HepG2 (cell line): ENCODE results near the gene XRCC1. TPM values are rescaled to one million over a fixed set of nuclear protein-coding genes. Genes with fewer than 3 reads are reported as not detected.
A peak's percentile ranks its signal among the peaks of the same experiment; 100 is the strongest.

Experiments
- ARHGAP35 ChIP-seq: sonication (generic); formaldehyde crosslinking; IDR thresholded peaks from 2 replicates; pipeline ENCODE4 v1.9.0; 2022; ENCODE audit warnings: mild to moderate bottlenecking, inconsistent platforms, moderate library complexity, missing genetic modification reagents, borderline replicate concordance
- BCL6 ChIP-seq: IDR thresholded peaks from 2 replicates; pipeline ENCODE4 v1.6.1; 2016; ENCODE audit warnings: missing genetic modification reagents, missing compliant biosample characterization
- CBX5 ChIP-seq: sonication (generic); formaldehyde crosslinking; IDR thresholded peaks from 2 replicates; pipeline ENCODE4 v1.4.0; 2020; ENCODE audit warnings: missing genetic modification reagents, borderline replicate concordance
- CENPX ChIP-seq: sonication (generic); formaldehyde crosslinking; IDR thresholded peaks from 2 replicates; pipeline ENCODE4 v1.9.0; 2021; ENCODE audit warnings: mild to moderate bottlenecking, missing genetic modification reagents, moderate library complexity
- FOSL2 ChIP-seq: sonication (generic); formaldehyde crosslinking; IDR thresholded peaks from 2 replicates; pipeline ENCODE4 v1.4.0; 2020; ENCODE audit warnings: missing genetic modification reagents
- FOXC1 ChIP-seq: sonication (generic); formaldehyde crosslinking; IDR thresholded peaks from 2 replicates; pipeline ENCODE4 v1.8.0; 2022; ENCODE audit warnings: mild to moderate bottlenecking, missing genetic modification reagents, borderline replicate concordance
- IRF2 ChIP-seq: IDR thresholded peaks from 2 replicates; pipeline ENCODE4 v1.6.1; 2018; ENCODE audit warnings: missing genetic modification reagents, missing compliant biosample characterization
- JUNB ChIP-seq: sonication (generic); formaldehyde crosslinking; IDR thresholded peaks from 2 replicates; pipeline ENCODE4 v1.8.0; 2022; ENCODE audit warnings: missing genetic modification reagents, mild to moderate bottlenecking, borderline replicate concordance
- MAFK ChIP-seq, 2 experiments: IDR thresholded peaks in 1 of 2; conservative IDR thresholded peaks in 1 of 2; 2 replicates each; pipeline ENCODE4 v1.6.1; 2011; ENCODE audit warnings: improper control_type of control experiment in 2 of 2, low read length in 2 of 2
- NFE2L2 ChIP-seq: fragments of 150-350 bp; IDR thresholded peaks from 2 replicates; pipeline ENCODE4 v1.6.1; 2014; ENCODE audit warnings: low read length
- PBX2 ChIP-seq: IDR thresholded peaks from 2 replicates; pipeline ENCODE4 v1.6.1; 2016; ENCODE audit warnings: control low read depth
- SP4 ChIP-seq: sonication (generic); formaldehyde crosslinking; IDR thresholded peaks from 2 replicates; pipeline ENCODE4 v1.8.1; 2023; ENCODE audit warnings: mild to moderate bottlenecking, missing genetic modification reagents
- TAF1 ChIP-seq: sonication (generic); formaldehyde crosslinking; IDR thresholded peaks from 2 replicates; pipeline ENCODE4 v1.4.0; 2020; ENCODE audit warnings: missing genetic modification reagents
- TEAD3 ChIP-seq: optimal IDR thresholded peaks from 2 replicates; pipeline ENCODE3; 2016; ENCODE audit warnings: borderline replicate concordance
- TFDP2 ChIP-seq: sonication (generic); formaldehyde crosslinking; IDR thresholded peaks from 2 replicates; pipeline ENCODE4 v1.4.0; 2020; ENCODE audit warnings: missing genetic modification reagents
- U2AF2 ChIP-seq: fragments of 200-400 bp; formaldehyde crosslinking; IDR thresholded peaks from 2 replicates; pipeline ENCODE4 v1.6.1; 2017; ENCODE audit warnings: low read depth, mild to moderate bottlenecking, low read length
- ZBTB21 ChIP-seq: sonication (generic); formaldehyde crosslinking; IDR thresholded peaks from 2 replicates; pipeline ENCODE4 v1.4.0; 2020; ENCODE audit warnings: missing genetic modification reagents
- ZC3H4 ChIP-seq: sonication (generic); formaldehyde crosslinking; IDR thresholded peaks from 2 replicates; pipeline ENCODE4 v1.4.0; 2020; ENCODE audit warnings: missing genetic modification reagents, borderline replicate concordance
- ZNF30 ChIP-seq: sonication (generic); formaldehyde crosslinking; IDR thresholded peaks from 2 replicates; pipeline ENCODE4 v1.5.0; 2020; ENCODE audit warnings: mild to moderate bottlenecking, missing genetic modification reagents
- ZNF572 ChIP-seq: sonication (generic); formaldehyde crosslinking; IDR thresholded peaks from 2 replicates; pipeline ENCODE4 v1.5.1; 2020; ENCODE audit warnings: mild to moderate bottlenecking, missing genetic modification reagents
- ZNF839 ChIP-seq: sonication (generic); formaldehyde crosslinking; IDR thresholded peaks from 2 replicates; pipeline ENCODE4 v1.4.0; 2020; ENCODE audit warnings: missing genetic modification reagents, mild to moderate bottlenecking, borderline replicate concordance
- ZNF891 ChIP-seq: sonication (generic); formaldehyde crosslinking; IDR thresholded peaks from 2 replicates; pipeline ENCODE4 v1.5.0; 2020; ENCODE audit warnings: mild to moderate bottlenecking, missing genetic modification reagents
- ZSCAN12 ChIP-seq: sonication (generic); formaldehyde crosslinking; IDR thresholded peaks from 2 replicates; pipeline ENCODE4 v1.9.0; 2021; ENCODE audit warnings: mild to moderate bottlenecking, missing genetic modification reagents
- polyA plus RNA-seq, 8 experiments: library from polyadenylated mRNA; depleted of rRNA in 3 of 8; stranded (reverse) in 7 of 8; unstranded in 1 of 8; fragments of >200 nt; fragmentation: Illumina TruSeq in 4 of 8; extraction: Trizol in 4 of 8; gene quantifications; 2 replicates each; pipeline versions ENCODE4 v1.2.1 to v1.2.3, GENCODE V29; 2011 to 2016; ENCODE audit warnings: low read depth in 4 of 8, missing spikeins in 1 of 8, mixed read lengths in 1 of 8; ENCODE audit not compliant: insufficient read depth in 1 of 8
- total RNA-seq, 5 experiments: library from RNA; depleted of rRNA; stranded (reverse); fragments of >200 nt; fragmentation: Illumina TruSeq; extraction: Trizol; gene quantifications; 2 replicates each; pipeline ENCODE4 v1.2.3, GENCODE V29; 2016; ENCODE audit warnings: low read depth in 1 of 5
- TF ChIP-seq, protein P1 (sequence below): sonication (generic); formaldehyde crosslinking; IDR thresholded peaks from 2 replicates; pipeline ENCODE4 v1.4.0; 2020; ENCODE audit warnings: missing genetic modification reagents
- TF ChIP-seq, protein P2 (sequence below): sonication (generic); formaldehyde crosslinking; IDR thresholded peaks from 2 replicates; pipeline ENCODE4 v1.8.1; 2023; ENCODE audit warnings: mild to moderate bottlenecking, inconsistent platforms, moderate library complexity, missing genetic modification reagents, borderline replicate concordance
- TF ChIP-seq, protein P3 (sequence below): sonication (generic); formaldehyde crosslinking; IDR thresholded peaks from 2 replicates; pipeline ENCODE4 v1.4.0; 2020; ENCODE audit warnings: mild to moderate bottlenecking, missing genetic modification reagents

Gene XRCC1
- total and polyA plus RNA-seq, 2 of the 13 experiments (the other 11 are each of a cell fraction or from before 2014, with no cell fraction given) = 24.7 to 26.3 TPM

GRCh38 chr19:43499042-43499441 is 76.3 kb downstream of the XRCC1 start (continued):
- TF ChIP-seq, protein P1, sequence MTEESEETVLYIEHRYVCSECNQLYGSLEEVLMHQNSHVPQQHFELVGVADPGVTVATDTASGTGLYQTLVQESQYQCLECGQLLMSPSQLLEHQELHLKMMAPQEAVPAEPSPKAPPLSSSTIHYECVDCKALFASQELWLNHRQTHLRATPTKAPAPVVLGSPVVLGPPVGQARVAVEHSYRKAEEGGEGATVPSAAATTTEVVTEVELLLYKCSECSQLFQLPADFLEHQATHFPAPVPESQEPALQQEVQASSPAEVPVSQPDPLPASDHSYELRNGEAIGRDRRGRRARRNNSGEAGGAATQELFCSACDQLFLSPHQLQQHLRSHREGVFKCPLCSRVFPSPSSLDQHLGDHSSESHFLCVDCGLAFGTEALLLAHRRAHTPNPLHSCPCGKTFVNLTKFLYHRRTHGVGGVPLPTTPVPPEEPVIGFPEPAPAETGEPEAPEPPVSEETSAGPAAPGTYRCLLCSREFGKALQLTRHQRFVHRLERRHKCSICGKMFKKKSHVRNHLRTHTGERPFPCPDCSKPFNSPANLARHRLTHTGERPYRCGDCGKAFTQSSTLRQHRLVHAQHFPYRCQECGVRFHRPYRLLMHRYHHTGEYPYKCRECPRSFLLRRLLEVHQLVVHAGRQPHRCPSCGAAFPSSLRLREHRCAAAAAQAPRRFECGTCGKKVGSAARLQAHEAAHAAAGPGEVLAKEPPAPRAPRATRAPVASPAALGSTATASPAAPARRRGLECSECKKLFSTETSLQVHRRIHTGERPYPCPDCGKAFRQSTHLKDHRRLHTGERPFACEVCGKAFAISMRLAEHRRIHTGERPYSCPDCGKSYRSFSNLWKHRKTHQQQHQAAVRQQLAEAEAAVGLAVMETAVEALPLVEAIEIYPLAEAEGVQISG (CRISPR knock-in tag) = peak; percentile 57; the same call in 1 of the 2 replicates
- TF ChIP-seq ZBTB21 (CRISPR knock-in tag) (no peak), IRF2 (CRISPR knock-in tag) (peak; percentile 72; the same call in 1 of the 2 replicates), ZNF572 (CRISPR knock-in tag) (peak; percentile 74; the same call in 1 of the 2 replicates), CENPX (CRISPR knock-in tag) (no peak), BCL6 (CRISPR knock-in tag) (peak; percentile 56; the same call in 1 of the 2 replicates), CBX5 (peak; percentile 63; the same call in 1 of the 2 replicates), ZNF891 (CRISPR knock-in tag) (no peak), MAFK (conservative IDR thresholded peaks at IDR 0.05 in 1 of 2, IDR thresholded peaks at IDR 0.05 in 1 of 2; ENCODE audit: low read length in 2 of 2) (peak; percentile 72), FOXC1 (CRISPR knock-in tag) (0 out of 2 replicates have a peak, but pooled peaks have one; percentile 39), U2AF2 (no peak), JUNB (CRISPR knock-in tag) (no peak), FOSL2 (CRISPR knock-in tag) (peak; percentile 30), NFE2L2 (peak; percentile 3; the same call in 1 of the 2 replicates), ZSCAN12 (CRISPR knock-in tag) (no peak), PBX2 (CRISPR knock-in tag) (0 out of 2 replicates have a peak, but pooled peaks have one; percentile 34), ZNF30 (CRISPR knock-in tag) (no peak), SP4 (CRISPR knock-in tag) (0 out of 2 replicates have a peak, but pooled peaks have one; percentile 38), ARHGAP35 (CRISPR knock-in tag) (no peak), ZNF839 (CRISPR knock-in tag) (no peak), TAF1 (no peak; the same call in 1 of the 2 replicates), ZC3H4 (no peak), TEAD3 (CRISPR knock-in tag) (peak; percentile 37), TFDP2 (CRISPR knock-in tag) (no peak)
- TF ChIP-seq, protein P2, sequence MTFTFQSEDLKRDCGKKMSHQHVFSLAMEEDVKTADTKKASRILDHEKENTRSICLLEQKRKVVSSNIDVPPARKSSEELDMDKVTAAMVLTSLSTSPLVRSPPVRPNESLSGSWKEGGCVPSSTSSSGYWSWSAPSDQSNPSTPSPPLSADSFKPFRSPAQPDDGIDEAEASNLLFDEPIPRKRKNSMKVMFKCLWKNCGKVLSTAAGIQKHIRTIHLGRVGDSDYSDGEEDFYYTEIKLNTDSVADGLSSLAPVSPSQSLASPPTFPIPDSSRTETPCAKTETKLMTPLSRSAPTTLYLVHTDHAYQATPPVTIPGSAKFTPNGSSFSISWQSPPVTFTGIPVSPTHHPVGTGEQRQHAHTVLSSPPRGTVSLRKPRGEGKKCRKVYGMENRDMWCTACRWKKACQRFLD (CRISPR knock-in tag) = no peak
- TF ChIP-seq, protein P3, sequence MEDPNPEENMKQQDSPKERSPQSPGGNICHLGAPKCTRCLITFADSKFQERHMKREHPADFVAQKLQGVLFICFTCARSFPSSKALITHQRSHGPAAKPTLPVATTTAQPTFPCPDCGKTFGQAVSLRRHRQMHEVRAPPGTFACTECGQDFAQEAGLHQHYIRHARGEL (CRISPR knock-in tag) = no peak
